ENCODE data around the gene ST6GALNAC6. TPM values are rescaled to one million over a fixed set of nuclear protein-coding genes. Genes with fewer than 3 reads are reported as not detected.

ST6GALNAC6 gene, protein sequence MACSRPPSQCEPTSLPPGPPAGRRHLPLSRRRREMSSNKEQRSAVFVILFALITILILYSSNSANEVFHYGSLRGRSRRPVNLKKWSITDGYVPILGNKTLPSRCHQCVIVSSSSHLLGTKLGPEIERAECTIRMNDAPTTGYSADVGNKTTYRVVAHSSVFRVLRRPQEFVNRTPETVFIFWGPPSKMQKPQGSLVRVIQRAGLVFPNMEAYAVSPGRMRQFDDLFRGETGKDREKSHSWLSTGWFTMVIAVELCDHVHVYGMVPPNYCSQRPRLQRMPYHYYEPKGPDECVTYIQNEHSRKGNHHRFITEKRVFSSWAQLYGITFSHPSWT
- polyA plus RNA-seq (ENCODE audit: insufficient read length in 3 of 3), result 10 to 100 TPM; 41.8 to 49.0 (median 42.4) TPM
- long read RNA-seq, donor 1, transcript ST6GALNAC6-205 (7 exons, 2,460 nt), result major isoform, 5 of 12 reads
- long read RNA-seq, donor 1, partial matches to known transcripts, result 0 of 12 reads
- long read RNA-seq, donor 1, other reads (novel, unspliced or antisense), result 0 of 12 reads
- long read RNA-seq, donor 2, partial matches to known transcripts, result 0 of 7 reads
- long read RNA-seq, donor 2, other reads (novel, unspliced or antisense), result 0 of 7 reads
- long read RNA-seq, donor 3, transcript ST6GALNAC6-205 (7 exons, 2,460 nt), result major isoform, 7 of 16 reads
- long read RNA-seq, donor 3, transcript ST6GALNAC6-204 (6 exons, 2,406 nt), result minor isoform, 6 of 16 reads
- long read RNA-seq, donor 3, partial matches to known transcripts, result 0 of 16 reads
- long read RNA-seq, donor 3, other reads (novel, unspliced or antisense), result 0 of 16 reads
- long read RNA-seq, donor 4, transcript ST6GALNAC6-205 (7 exons, 2,460 nt), result major isoform, 5 of 11 reads
- long read RNA-seq, donor 4, partial matches to known transcripts, result 0 of 11 reads
- long read RNA-seq, donor 4, other reads (novel, unspliced or antisense), result 0 of 11 reads
- long read RNA-seq, donor 5, result 0 reads
- long read RNA-seq, donor 6, partial matches to known transcripts, result 0 of 7 reads
- long read RNA-seq, donor 6, other reads (novel, unspliced or antisense), result 0 of 7 reads
- long read RNA-seq, donor 7, transcript ST6GALNAC6-204 (6 exons, 2,406 nt), result major isoform, 5 of 9 reads
- long read RNA-seq, donor 7, partial matches to known transcripts, result 0 of 9 reads
- long read RNA-seq, donor 7, other reads (novel, unspliced or antisense), result 0 of 9 reads
- long read RNA-seq, donor 8, transcript ST6GALNAC6-204 (6 exons, 2,406 nt), result major isoform, 11 of 26 reads
- long read RNA-seq, donor 8, transcript ST6GALNAC6-205 (7 exons, 2,460 nt), result minor isoform, 8 of 26 reads
- long read RNA-seq, donor 8, partial matches to known transcripts, result 5 of 26 reads
- long read RNA-seq, donor 8, other reads (novel, unspliced or antisense), result 0 of 26 reads
- long read RNA-seq, donor 9, transcript ST6GALNAC6-205 (7 exons, 2,460 nt), result major isoform, 7 of 11 reads
- long read RNA-seq, donor 9, partial matches to known transcripts, result 0 of 11 reads
- long read RNA-seq, donor 9, other reads (novel, unspliced or antisense), result 0 of 11 reads
- long read RNA-seq, donor 10, transcript ST6GALNAC6-205 (7 exons, 2,460 nt), result major isoform, 10 of 25 reads
- long read RNA-seq, donor 10, transcript ST6GALNAC6-204 (6 exons, 2,406 nt), result minor isoform, 7 of 25 reads
- long read RNA-seq, donor 10, partial matches to known transcripts, result 5 of 25 reads
- long read RNA-seq, donor 10, other reads (novel, unspliced or antisense), result 0 of 25 reads
- long read RNA-seq, donor 11, transcript ST6GALNAC6-205 (7 exons, 2,460 nt), result major isoform, 5 of 10 reads
- long read RNA-seq, donor 11, partial matches to known transcripts, result 0 of 10 reads
- long read RNA-seq, donor 11, other reads (novel, unspliced or antisense), result 0 of 10 reads
- long read RNA-seq, donor 12, partial matches to known transcripts, result 0 of 3 reads
- long read RNA-seq, donor 12, other reads (novel, unspliced or antisense), result 0 of 3 reads
- long read RNA-seq, donor 13, result 0 reads
- long read RNA-seq, donor 14, partial matches to known transcripts, result 0 of 9 reads
- long read RNA-seq, donor 14, other reads (novel, unspliced or antisense), result 0 of 9 reads
- long read RNA-seq, donor 15, partial matches to known transcripts, result 0 of 4 reads
- long read RNA-seq, donor 15, other reads (novel, unspliced or antisense), result 0 of 4 reads
- long read RNA-seq, donor 16, transcript ST6GALNAC6-204 (6 exons, 2,406 nt), result minor isoform, 9 of 36 reads
- long read RNA-seq, donor 16, transcript ST6GALNAC6-205 (7 exons, 2,460 nt), result major isoform, 19 of 36 reads
- long read RNA-seq, donor 16, partial matches to known transcripts, result 0 of 36 reads
- long read RNA-seq, donor 16, other reads (novel, unspliced or antisense), result 0 of 36 reads

DNA sequence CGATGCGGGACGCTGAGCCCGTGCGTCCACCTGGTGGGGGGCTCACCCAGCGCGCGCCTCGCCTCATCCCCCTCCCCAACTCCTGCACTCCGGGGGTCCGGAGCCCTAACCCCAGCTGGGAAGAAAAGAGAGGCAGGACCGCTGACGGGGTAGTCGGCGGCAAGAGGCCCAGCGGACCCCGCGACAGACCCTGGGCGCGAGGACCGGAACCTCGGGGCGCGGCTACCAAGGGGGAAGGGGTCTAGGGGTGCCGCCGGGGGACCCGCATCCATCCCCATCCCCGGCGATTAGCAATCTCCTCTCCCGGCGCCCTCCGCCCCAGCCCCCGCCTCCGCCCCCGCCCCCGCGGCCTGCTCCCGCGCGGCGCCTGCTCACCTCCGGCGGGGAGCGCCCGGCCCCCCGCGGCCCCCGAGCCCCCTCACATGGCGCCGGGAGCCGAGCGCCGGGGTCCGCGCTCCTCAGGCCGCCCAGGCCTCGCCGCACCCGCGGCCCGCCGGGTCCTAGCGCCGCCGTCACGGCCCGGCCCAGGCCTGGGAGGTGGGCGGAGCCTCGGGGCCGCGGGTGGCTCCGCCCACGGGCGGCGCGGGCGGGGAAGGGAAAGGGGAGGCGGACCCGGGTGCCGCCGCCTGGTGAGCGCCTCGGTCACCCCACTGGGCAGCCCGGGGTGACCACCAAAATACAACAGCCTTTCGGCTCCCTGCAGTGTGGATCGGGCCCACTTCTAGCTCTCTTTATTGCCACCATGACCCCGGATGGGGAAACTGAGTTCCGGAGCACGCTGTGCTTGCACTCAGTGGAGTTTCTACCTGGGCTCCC, at the start of gene ST6GALNAC6:
Gene ST6GALNAC6 (minus strand): TSS at position 476 of the 816 bp plus-strand sequence. CDS start 1,622 bp downstream, outside the sequence.
- DNase-seq (ENCODE audit: extremely low read depth in 1 of 11, low read depth in 9 of 11, low spot score in 4 of 11), result peak in 4 of 11 donors; percentile 74 to 80 (median 78)

DNA sequence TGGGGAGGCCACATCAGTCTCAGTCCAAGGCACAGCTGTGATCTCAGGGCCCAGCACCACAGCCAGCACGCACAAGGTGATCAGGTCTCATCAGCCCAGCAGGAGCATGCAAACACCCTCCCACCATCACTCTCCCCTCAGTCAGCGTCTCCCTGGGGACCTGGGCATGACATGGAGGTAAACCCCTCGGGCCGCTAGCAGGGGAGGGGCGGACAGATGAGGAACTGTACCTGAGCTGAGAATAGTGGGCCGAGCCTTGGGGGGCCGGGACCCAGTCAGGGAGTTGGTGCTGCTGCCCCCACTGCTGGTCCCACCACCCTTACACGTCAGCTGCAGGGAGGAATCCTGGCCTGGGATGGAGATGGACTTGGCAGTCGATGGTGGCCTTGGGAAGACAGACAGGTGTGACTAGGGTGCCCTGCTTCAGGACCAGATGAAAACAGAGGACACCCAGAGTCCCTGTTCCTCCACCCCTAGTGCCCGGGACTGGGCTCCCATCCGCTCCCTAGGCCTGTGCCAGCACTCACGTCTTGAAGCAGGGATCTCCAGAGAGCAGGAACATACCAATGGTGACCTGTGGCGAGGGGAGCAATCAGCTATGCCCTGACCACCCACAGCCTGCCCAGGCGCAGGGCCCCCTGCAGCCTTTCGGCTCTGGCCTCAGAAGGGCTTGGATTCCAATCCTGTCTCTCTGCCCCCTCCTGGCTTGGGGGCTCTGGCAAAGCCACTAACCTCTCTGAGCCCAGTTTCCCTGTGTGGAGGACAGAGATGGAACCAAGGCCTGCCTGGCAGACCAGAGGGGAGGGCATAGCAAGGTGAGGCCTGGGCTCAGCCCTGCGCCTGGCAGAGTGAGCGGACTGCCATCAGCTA, 48.7 kb upstream of the ST6GALNAC6 start:
- DNase-seq (ENCODE audit: extremely low read depth in 1 of 11, low read depth in 9 of 11, low spot score in 4 of 11), result no peak

GRCh38 chr9:127946728-127947127, 47.3 kb upstream of the ST6GALNAC6 start:
- DNase-seq (ENCODE audit: extremely low read depth in 1 of 11, low read depth in 9 of 11, low spot score in 4 of 11), result no peak

DNA sequence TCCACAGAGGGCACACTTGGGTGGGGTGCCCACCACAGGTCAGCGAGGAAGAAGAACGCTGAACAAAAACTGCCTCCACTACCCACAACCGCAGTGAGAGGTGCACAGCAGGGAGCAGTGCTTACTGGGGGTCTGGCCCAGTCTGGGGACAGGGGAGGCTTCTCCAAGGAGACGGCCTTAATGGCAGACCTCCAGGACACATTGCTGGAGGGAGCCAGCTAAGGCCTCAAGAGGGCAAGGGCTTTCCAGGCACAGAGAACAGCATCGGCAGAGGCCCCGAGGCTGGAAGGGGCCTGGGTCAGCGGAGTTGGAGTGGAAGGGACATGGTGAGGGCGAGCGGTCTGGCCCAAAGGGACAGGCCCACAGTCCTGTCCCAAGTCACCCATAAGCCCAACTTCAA, 46.5 kb upstream of the ST6GALNAC6 start:
- no peak for DNase-seq (ENCODE audit: extremely low read depth in 1 of 11, low read depth in 9 of 11, low spot score in 4 of 11)

DNA sequence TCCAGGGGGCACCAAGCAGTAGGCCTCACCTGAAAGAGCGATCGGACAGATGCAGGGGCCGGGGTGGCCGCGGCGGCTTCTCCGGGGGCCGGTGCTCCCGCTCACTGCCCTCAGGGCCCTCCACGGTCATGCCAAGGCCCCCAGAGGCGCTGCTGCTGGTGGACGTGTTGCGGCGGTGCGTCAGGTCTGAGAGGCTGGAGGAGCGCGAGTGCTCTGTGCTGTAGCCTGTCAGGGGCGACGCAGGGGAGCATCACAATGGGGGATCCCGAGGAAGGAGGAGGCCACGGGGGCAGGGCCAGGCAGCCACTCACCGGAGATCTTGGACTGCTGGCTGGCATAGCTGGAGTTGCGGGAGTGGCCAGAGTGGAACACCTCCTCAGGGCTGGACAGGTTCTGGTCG, 45.9 kb upstream of the ST6GALNAC6 start:
- DNase-seq (ENCODE audit: extremely low read depth in 1 of 11, low read depth in 9 of 11, low spot score in 4 of 11), result no peak

- DNase-seq (ENCODE audit: extremely low read depth in 1 of 11, low read depth in 9 of 11, low spot score in 4 of 11), result no peak
Observed at GRCh38 chr9:127944586-127945218, 45.3 kb upstream of the ST6GALNAC6 start.

- DNase-seq (ENCODE audit: extremely low read depth in 1 of 11, low read depth in 9 of 11, low spot score in 4 of 11), result no peak
Observed at GRCh38 chr9:127943731-127944144, 44.3 kb upstream of the ST6GALNAC6 start.

DNA sequence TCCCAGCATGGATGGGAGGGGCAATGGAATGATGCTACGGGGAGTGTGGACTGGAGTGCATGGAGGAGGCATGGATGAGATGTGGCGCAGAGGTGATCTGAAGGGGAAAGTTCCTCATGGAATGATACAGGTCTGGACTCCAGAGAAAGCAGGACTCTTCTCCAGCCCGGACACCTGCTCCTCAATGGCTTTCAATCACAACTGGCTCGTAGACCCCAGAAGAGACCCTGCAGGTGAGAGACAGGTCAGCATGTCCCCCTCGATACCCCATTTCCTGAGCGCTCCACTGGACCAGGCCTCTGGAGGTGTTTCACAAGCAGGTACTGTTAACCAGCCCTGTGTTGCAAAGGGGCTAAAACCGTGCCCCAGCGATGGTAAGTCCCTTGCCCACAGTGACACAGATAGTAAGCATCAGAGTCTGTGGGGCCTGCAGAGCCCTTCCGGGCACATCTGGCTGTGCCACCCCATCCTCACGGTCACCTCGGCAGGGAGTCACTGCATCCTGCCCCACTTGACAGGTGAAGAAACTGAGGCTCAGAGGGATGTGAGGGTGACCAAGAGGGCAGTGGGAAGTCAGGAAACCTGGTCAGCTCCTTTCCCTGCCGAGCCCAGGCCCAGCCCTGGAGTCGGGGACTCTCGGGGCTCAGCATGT, 43.7 kb upstream of the ST6GALNAC6 start:
- DNase-seq (ENCODE audit: extremely low read depth in 1 of 11, low read depth in 9 of 11, low spot score in 4 of 11), result no peak

- DNase-seq (ENCODE audit: extremely low read depth in 1 of 11, low read depth in 9 of 11, low spot score in 4 of 11), result no peak
Observed at GRCh38 chr9:127942216-127943010, 43.0 kb upstream of the ST6GALNAC6 start.

- no peak for DNase-seq (ENCODE audit: extremely low read depth in 1 of 11, low read depth in 9 of 11, low spot score in 4 of 11)
Observed at GRCh38 chr9:127941961-127942215, 42.5 kb upstream of the ST6GALNAC6 start.

- no peak for DNase-seq (ENCODE audit: extremely low read depth in 1 of 11, low read depth in 9 of 11, low spot score in 4 of 11)
Observed at GRCh38 chr9:127941062-127941960, 41.9 kb upstream of the ST6GALNAC6 start.

DNA sequence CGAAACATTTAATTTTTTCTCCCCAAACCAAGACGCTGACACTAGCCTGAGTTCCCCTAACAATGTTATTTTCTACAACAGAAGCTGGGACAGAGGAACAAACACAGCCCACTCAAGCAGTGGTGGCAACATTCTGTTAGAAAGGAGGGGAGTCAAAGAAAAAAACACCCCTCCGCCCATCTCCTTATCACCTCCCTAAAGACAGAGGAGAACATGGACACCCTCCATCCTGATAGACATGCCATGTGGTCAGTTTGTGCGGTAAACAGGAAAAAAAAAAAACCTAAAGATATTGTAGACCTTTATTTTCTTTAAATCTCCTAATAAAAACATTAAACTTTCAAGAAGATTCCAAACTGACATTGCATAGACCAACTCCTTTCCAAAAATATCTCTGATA, 41.2 kb upstream of the ST6GALNAC6 start:
- DNase-seq (ENCODE audit: extremely low read depth in 1 of 11, low read depth in 9 of 11, low spot score in 4 of 11), result no peak

- no peak for DNase-seq (ENCODE audit: extremely low read depth in 1 of 11, low read depth in 9 of 11, low spot score in 4 of 11)
Observed at GRCh38 chr9:127938298-127938690, 38.9 kb upstream of the ST6GALNAC6 start.
